HG03108 (cell line): ENCODE data around the gene FMNL1.
A peak's percentile ranks its signal among the peaks of the same experiment; 100 is the strongest.

ENCODE experiments used
- ATAC-seq: cut with Tn5 transposase; IDR thresholded peaks from one replicate; pipeline ENCODE4 v1.9.1; 2021; ENCODE audit warnings: moderate library complexity; ENCODE audit not compliant: unreplicated experiment

FMNL1 gene

DNA sequence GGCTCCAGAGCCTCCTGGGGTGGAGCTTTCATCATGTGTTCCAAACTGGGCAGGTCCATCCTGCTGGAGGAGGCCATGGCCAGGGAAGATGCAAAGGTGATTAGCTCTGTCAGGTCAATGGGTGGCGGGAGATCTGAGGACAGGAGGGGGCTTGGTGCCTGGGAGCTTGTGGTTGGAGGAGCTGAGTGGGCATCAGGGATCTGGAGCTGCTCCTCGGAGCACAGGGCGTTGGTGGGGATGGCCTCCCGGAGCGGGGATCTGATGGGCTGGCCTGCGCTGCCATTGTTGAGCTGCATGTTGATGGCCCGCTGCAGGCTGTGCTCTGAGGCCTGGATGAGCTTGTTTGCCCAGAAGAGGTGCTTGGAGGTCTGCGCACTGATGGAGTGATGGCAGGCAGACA lies 33.7 kb downstream of the FMNL1 start:
- no peak for ATAC-seq

DNA sequence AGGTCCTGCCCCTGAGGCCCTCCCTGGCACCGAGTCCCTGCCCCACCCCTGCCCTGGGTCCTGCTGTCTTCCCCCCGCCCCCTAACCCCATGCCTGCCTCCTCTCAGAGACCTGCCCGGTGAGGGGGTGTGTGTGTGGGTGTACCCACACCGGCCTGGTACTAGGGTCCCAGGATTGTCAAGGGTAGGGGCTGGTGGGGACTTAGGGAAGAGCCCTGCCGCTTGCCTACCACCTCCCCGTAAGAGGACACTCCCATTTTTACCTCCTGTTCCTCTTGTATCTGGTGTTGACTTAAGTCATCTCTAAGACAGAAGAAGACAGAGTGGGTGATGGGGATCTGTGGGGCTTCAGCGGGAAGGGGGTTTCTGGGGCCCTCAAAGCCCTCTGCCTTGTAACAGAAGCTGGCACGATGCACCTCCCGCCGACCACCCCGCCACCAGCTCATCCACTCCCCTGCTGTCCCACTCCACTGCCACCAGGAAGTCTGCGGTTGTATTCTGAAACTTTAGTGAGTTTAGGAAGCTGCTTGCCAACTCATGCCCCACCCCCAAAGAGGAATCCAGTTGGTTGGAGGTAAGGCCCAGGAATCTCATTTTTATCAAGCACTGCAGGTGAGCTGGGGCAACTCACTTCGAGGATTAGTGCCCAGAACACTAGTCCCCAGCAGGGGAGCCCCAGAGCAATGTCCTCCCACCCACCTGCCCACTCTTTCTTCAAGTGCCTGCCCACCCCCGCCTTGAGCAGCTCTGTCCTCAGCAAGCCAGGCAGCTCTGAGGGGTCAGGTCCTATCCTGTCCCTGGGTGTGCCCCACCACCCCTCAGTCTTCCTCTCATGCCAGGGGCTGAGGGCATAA lies 34.7 kb downstream of the FMNL1 start:
- no peak for ATAC-seq

DNA sequence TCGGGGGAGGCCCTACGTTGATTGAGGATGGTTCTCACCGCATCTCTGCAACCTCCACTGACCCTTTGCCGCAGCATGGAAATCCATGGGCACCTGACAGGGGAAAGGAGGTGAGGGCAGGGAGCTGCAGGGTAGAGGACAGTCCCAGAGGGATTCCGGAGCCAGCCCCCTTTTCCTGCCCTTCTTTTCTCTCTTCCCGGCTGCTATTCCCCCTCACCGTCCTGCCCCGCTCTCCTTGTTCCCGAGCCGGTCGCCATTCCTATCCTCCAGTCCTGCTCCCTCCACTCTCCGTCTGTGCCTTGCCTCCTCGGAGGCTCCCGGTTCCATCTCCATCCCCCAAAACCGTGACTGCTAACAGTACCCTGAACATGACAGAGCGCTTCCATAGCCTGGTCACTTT lies 35.4 kb downstream of the FMNL1 start:
- no peak for ATAC-seq

DNA sequence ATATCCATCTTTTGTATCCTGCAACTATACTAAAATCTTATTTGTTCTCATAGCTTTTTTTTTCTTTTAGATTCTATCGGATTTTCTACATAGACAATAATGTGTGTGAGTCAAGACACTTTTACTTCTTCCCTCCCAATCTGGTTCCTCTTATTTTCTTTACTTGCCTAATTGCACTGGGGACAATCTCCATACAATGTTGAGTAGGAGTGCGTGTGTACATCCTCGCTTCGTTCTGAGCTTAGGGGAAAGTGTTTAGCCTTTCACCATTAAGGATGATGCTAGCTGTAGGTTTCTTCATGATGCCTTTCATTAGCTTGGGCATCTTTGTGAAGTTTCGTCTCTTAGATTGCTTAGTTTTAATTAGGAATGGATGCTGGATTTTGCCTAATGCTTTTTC lies 37.3 kb downstream of the FMNL1 start:
- ATAC-seq = no peak

DNA sequence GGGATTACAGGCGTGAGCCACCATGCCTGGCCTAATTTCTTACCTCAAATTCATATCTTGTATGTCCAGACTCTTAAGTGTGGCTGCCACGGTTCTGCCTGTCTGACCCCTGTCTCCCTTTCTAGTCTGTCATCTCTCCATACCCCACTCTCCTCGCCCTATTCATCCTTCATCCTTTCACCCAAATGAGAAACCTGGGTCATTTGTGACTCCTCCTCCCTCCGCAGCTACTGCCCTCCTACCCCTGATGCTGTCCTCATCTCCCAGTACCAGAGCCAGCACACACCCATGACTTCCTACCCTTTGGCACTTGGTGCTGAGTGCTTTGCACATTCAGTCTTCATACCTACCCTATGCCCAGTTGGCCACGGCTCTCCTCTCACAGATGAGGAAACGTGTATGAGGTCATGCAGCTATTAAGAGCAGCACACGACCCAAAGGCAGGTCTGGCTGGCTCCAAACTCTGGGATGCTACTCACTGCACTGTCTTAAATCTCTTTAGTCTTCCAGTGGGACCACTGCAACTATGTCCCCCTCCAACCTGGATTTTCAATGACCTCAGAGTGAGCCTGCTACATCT lies 38.6 kb downstream of the FMNL1 start:
- ATAC-seq = no peak

DNA sequence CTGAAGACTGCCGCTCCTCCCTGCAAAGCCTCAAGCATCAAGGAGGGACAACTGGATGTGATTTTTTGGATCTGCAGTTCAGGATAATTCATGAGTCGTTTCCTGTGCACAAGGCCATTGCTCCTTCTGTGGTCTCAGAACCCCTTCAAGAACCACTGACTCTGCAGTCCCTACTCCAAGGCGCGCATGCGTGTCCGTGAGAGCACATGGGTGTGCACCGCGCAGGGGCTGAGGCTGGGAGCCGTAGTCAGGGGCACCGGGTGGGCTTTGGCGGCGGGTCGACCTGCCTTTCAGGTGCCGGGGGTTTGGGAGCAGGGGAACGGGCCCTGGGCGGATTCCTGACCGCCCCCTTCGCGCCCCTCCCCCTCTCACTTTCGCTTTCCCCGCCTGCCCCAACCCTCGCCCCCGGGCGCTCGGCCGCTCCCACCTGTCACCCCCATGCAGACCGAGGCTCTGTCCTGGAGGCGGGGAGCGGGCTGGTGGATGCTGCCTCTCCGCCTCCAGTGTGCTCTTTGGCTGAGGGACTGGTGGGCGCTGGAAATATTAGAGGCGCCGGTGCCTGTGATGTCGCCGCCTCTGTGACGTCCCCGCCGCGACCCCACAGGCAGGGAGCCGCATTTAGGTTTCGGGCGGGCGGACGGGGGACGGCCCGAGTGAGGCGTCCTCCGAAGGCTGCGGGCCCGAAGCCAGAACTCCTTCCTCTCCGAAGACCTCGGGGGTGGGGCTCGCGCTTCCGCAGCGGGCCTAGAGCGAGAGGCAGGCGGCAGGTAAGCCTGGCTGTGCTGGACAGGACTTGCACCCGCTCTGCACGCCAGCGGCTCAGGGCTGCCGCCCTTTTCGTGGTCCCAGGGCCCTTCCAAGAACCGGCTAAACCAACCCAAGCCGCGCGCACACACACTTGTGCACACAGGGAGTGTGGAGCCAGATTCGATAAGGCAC lies 40.2 kb downstream of the FMNL1 start, which contains the start of gene SPATA32:
Gene SPATA32, minus strand, starts transcription at position 518 of the 939 bp plus-strand sequence. Its CDS starts 78 bp downstream, at position 440.
- ATAC-seq = peak; percentile 67

DNA sequence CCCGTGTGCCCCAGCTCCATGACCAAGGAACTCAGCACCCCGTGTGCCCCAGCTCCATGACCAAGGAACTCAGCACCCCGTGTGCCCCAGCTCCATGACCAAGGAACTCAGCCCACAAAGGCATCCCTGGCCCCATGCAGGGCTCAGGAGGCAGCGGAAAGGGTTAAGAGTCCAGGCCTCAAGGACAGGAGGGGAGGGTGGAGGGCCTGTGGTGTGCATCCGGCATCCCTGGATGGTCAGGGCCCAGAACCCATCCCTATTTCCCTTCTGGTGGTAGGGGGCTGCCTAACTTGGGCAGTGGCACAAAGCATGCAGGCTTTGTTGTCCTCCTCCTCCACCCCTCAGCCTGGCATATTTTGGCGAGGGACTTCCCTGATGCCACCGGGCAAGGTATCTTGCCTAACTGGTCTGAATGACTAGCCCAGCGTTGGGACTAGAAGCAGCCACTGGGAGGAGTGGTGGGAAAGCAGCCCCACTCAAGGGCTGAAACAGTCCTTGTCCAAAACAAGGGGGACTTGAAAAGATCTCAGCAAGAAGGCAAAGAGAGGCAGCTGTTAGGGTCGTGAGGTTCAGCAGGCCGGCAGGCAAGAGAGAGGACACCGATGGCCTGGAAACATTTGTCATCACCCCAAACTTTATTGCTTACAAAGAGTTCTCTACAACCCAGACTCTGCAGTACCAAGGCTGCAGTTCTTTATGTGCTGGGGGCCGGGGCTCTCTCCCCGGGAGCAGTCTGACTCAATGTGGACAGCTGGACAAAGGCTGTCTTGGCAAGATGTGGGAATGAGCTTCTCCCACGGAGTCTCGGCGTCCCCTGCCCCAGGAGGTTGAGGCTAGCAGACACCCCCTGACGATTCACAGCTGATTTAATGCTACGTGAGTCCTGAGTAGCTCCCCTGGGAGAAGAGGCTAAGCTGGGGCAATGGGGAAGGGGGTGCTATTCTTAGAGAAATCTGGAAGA lies 41.1 kb downstream of the FMNL1 start:
- ATAC-seq = no peak

DNA sequence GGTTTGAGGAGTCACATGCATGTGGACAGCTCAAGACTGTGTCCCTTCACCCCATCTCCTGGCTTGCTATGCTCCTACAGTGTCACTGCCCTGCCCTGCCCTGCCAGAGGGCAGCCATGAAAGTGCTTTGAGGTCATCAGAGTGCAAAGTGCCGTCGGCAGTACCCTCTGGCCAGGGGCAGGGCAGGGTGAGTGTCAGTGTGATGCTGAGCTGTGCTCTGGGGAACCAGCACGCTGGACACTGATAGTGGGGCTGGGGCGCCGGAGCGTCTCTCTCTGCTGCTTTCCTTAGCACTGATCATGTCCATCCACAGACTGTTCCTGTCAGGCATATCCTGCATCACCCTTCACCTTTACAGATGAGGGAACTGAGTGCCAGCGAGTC lies 41.8 kb downstream of the FMNL1 start:
- ATAC-seq = no peak

DNA sequence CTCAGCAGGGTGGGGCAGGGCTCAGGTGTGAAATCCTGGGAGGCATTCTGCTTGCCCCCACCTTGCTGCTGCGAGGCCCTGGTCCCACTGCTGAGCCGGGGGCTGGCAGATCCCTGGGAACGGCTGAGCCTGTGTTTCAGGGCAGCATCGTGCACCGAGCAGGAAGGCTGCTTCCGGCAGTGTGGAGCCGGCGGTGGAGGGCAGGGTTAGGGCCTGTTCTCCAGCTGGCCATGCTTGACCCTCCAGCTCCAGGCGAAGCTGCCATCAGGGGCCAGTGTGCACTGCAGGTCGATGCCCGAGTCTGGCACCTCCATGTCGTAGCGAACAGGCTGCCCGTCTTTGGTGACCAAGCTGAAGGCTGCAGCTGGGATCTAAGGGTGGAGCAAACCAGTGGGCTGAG lies 42.7 kb downstream of the FMNL1 start:
- ATAC-seq = no peak

DNA sequence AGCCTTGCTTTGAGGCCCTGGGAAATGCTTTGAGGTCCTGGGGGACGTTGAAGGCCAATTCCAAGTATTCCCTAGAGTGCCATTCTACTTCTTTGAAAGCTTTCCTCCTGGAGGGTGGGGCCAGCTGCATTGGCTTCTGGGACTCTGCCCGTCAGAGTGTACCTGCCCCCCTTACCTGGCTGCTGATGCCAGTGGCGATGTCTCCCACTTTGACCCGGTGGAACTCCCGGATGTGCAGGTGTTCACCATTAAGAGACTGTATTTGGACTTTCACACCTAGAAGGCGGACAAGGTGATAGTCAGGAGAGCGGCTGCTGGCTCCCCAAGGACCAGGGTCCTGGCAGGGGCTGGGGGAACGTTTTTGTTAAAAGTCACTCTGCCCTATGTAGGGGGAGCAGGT lies 43.3 kb downstream of the FMNL1 start:
- no peak for ATAC-seq

DNA sequence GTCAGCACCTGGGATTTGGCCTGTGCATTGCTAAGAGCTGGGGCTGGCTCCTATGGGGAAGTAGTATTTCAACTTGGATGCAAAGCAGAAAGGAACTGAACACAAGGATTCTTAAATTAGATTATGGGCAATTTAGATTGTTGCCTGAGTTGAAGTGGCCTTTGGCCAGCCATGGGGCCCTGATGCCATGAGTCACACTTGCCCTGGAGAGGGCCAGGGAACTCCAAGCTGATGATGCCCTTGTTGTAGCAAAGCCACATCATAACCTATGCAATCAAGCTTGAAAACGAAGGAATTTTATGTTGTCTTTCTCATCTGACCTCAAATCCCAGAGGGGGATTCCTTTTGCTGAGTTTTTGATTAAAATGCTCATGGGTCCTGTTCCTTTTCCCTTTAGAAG lies 44.1 kb downstream of the FMNL1 start:
- no peak for ATAC-seq

DNA sequence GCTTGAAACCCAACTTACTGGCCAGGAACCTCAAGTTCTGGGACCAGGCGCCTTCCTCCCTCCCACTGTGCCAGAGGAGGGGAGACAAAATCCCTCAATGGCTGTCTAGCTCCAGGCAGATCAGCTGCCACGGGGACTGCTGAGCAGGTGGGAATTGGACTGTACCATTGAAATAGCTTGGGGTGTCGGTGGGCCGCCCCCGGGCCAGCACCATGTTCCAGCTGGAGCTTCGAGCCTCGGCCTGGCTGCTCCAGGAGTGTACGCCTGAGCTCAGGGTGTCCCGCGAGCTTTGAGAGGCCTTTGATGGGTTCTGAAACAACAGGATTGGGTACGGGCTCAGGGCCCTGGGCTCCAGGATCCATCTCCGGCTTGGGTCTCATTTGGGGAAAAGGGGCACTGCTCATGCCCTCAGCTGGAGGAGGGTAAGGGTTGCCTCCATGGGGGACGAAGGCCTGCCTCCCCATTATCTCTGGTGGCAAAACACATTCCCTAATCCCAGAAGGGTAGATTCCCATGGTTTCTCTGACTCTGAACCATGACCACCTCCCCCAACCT lies 44.8 kb downstream of the FMNL1 start:
- ATAC-seq = no peak

DNA sequence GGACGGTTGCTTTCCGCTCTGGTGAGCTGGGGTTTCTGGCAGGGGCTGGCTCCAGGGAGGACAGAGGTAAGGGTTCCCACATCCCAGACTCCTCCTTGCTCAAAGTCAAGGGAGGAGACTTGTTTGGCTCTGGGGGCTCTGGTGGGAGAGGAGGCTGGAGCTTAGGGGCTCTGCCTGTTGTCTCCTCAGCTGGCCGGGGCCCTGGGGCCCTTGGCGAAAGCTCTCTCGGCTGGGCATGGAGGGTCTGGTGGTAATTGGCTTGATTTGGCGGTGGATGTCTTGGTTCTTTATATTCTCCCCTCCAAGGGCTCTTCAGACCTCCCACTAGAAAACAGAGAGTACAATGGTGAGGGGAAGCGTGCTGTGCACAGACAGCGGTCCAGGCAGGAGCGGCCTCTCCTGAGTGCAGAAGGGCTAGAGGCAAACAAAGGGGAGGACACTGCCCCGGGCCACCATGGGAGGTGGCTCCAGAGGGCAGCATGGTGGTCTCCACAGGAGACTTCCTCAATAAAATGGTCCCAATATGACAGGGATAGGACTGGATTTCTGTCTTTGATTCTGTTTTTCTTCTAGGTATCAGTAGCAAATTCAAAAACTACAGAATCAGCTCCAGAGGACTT lies 45.9 kb downstream of the FMNL1 start:
- no peak for ATAC-seq

DNA sequence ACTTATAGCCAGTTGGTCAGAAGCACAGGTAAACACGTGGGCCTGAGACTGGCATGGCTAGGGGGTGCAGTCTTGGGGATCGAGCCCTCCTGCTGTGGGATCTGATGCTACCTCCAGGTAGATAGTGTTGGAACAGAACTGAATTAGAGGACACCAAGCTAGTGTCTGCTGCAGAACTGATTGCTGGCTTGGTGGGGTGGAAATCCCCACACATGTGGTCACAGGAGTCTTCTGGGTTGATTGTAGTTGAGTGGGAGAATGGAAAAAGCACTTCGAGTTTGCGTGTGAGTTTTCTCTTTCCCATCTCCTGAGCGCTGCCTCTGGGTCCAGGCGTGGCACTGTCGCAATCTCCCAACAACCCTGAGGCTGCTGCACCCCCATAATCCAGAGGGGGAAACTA lies 48.2 kb downstream of the FMNL1 start:
- ATAC-seq = no peak

DNA sequence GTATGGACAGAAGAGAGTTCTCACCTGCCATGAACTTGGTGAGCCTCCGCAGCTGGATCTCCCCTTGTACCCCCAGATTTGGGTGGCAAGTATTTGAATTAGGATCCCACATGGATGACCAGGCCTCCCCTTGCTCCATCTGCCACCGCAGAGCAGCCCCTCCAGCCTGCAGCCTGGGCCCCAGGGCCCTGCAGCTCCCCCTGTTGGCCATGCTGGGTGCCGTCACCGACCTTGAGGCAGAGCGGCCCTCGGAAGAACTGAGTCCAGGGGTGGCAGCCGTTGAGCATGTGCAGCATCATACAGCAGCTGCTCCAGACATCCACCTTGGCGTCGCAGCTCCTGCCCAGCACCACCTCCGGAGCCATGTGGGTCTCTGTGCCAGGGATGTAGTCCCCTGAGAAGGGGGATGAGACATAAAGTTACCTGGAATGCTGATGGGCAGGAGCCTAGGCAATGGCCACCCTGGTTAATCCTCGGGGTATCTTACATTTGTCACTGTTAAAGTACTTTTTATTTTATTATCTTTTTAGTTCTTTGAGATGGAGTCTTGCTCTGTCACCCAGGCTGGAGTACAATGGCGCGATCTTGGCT lies 49.2 kb downstream of the FMNL1 start:
- no peak for ATAC-seq

DNA sequence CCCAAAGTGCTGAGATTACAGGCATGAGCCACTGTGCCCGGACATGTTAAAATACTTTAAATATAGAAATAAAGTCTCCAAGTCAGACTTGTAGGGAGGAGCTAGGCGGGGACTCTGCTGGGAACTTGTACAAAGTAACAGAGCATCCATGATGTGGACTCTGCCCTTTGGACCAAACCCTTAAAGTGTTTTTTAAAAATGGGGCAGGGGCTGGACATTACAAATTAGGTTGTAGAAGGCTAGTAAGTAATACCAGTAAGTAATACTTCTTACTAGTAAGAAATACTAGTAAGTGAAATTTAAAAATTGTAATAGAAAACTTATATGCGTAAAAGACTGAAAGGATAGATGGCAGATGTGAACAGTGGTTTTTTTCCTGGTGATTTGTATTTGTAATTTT lies 49.9 kb downstream of the FMNL1 start:
- ATAC-seq = no peak

DNA sequence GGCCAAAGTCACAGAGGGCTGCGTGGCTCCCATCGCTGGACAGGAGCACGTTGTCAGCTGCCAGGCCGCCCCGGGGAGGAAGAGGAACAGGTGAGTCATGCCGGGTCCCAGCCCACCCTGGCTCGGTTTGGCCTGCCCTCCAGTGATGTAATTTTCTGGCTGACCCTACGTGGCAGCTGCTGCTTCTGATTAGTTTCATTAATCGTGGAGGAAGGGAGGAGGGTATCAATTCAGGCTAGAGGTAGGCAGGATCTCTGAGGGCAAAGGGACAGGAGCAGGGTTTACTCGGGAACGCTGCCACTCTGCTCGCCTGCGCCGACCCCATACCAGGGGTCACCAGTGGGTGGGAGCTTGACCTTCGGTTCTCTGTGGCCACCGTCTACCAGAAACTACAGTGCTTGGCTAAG lies 51.9 kb downstream of the FMNL1 start:
- ATAC-seq = no peak

DNA sequence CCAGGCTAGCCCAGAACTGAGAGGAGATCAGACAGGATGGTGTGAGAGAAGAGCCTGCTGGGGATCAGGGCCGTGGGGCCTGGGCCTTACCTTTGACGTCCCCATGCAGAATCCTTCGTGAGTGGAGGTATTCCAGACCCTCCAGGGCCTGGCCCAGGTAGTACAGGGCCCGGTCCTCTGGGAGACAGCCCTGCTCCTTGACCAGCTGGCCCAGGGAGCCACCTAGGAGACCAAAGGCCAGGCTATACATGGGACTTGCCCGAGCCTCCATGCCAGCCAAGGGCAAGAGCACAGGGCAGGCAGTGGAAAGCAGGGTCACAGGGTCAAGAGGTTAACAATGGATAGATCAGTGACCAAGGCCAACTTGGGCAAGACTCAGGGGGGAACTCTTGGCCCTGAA lies 52.3 kb downstream of the FMNL1 start:
- ATAC-seq = no peak

DNA sequence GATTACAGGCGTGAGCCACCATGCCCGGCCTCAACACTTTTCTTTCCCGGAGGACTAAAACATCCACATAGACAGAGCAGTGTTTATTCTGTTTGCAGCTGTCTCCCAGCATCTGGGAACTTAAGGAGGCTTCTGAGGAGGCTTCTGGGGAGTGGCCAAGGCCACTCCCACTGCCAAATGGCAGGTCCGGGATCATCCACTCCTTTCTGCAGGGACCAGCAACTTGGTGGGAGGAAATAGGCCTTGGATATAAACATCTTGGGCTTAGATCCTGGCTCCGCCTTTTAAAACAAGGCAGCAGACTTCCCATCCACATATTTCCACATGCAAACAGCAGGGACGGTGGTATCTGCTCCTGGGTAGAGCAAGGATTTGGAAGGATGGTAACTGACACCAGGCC lies 54.3 kb downstream of the FMNL1 start:
- ATAC-seq = no peak
